Testis (tissue), 2 donors: ENCODE measurements around the gene HIGD1A.

Source experiments
- CTCF ChIP-seq, 3 experiments: fragments of 450-650 bp in 2 of 3; fragments of 200-600 bp in 1 of 3; sonication (generic) in 1 of 3; IDR thresholded peaks; one replicate each; pipeline ENCODE4 v1.5.1; 2016 to 2019; ENCODE audit warnings: antibody characterized with exemption in 3 of 3, mild to moderate bottlenecking in 2 of 3, moderate library complexity in 1 of 3
- POLR2A ChIP-seq: fragments of 450-650 bp; IDR thresholded peaks from one replicate; pipeline ENCODE4 v1.6.1; 2017; ENCODE audit warnings: antibody characterized with exemption, mild to moderate bottlenecking, moderate library complexity

GRCh38 chr3:42843713-42844411 is 39.6 kb upstream of the HIGD1A start:
- TF ChIP-seq CTCF (IDR thresholded peaks at IDR 0.05) (no peak), POLR2A (no peak)
